AG04450 (cell line): ENCODE data around the gene FBXW8. TPM values are rescaled to one million over a fixed set of nuclear protein-coding genes. Genes with fewer than 3 reads are reported as not detected.
A peak's percentile ranks its signal among the peaks of the same experiment; 100 is the strongest.

Experiments used
- CTCF ChIA-PET: fragments of 300-600, 350-600 bp; formaldehyde crosslinking; extraction: SDS; loops from one replicate; lab custom pipeline; 2022; ENCODE audit warnings: antibody characterized with exemption, inconsistent platforms; lab: Charles Lee
- POLR2A ChIA-PET: fragments of 350-600 bp; formaldehyde crosslinking; extraction: SDS; loops from one replicate; lab custom pipeline; 2021; ENCODE audit warnings: antibody characterized with exemption, inconsistent platforms; lab: Yijun Ruan, JAX
- DNase-seq: peaks from one replicate; pipeline ENCODE4 v3.0.0-alpha.2; 2011; ENCODE audit warnings: low read depth, low spot score
- H3K27ac ChIP-seq: one replicate; pipeline ENCODE4 v1.5.1; 2012; ENCODE audit warnings: low read depth, low read length, control low read depth
- H3K27me3 ChIP-seq: one replicate; pipeline ENCODE4 v1.6.0; 2012; ENCODE audit warnings: low read length; ENCODE audit not compliant: control insufficient read depth, insufficient read depth
- H3K4me3 ChIP-seq: 2 replicates; pipeline ENCODE4 v1.5.1; 2011; ENCODE audit warnings: mild to moderate bottlenecking, low read depth, low read length, control low read depth
- H3K9me3 ChIP-seq: 2 replicates; pipeline ENCODE4 v1.5.1; 2012; ENCODE audit warnings: low read length; ENCODE audit not compliant: control insufficient read depth, insufficient read depth
- CTCF ChIP-seq: IDR thresholded peaks from 2 replicates; pipeline ENCODE4 v1.5.1; 2011; ENCODE audit warnings: low read depth, low read length, control low read depth, inconsistent platforms
- polyA plus RNA-seq: library from polyadenylated mRNA; depleted of rRNA; stranded (reverse); fragments of >200 nt; gene quantifications from 2 replicates; pipeline ENCODE4 v1.2.3, GENCODE V29; 2011

Gene FBXW8
- polyA plus RNA-seq, 1 experiment = 23.0 TPM

- Histone ChIP-seq H3K4me3 (no peak overlapping the region), H3K9me3 (peaks cover 9% of the 10 kb centered on the region), H3K27ac (no peak overlapping the region), H3K27me3 (no peaks in the 10 kb centered on the region)
- TF ChIP-seq CTCF = no peak
- CTCF ChIA-PET = no interaction called here
- POLR2A ChIA-PET = no interaction called here
- DNase-seq = no peak
Observed at GRCh38 chr12:116919706-116920485, 9.1 kb downstream of the FBXW8 start.

DNA sequence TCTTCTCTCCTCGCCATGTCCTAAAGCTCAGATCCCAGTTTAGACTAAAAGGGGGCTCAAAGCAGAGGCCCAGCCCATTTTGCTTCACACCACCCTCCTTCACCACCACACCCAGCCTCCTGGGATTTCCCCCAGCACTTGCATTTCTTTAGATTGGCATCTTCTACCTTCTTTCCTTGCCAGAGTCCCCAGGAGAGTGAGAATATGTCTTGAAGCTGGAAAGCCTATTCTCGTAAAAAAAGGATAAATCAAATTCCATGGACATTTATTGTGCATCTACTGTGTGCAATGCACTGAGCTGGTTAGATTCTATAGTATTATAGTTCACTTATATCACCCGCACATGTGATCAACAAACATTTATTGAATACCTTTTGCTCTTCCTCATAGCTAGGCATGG is 10.2 kb downstream of the FBXW8 start:
- no peak for TF ChIP-seq CTCF
- ChIA-PET POLR2A (no interaction called here), CTCF (interaction anchor here (0.6 kb wide), 1 partner anchor 1087 kb away, joined by 5 read pairs; no protein-coding TSS in a partner anchor)
- H3K27me3 ChIP-seq = no peaks in the 10 kb centered on the region
- no peak for DNase-seq
- peaks cover 7% of the 10 kb centered on the region; the same call in 1 of the 2 replicates for H3K9me3 ChIP-seq
- no peak overlapping the region for H3K27ac ChIP-seq
- no peak overlapping the region for H3K4me3 ChIP-seq

DNA sequence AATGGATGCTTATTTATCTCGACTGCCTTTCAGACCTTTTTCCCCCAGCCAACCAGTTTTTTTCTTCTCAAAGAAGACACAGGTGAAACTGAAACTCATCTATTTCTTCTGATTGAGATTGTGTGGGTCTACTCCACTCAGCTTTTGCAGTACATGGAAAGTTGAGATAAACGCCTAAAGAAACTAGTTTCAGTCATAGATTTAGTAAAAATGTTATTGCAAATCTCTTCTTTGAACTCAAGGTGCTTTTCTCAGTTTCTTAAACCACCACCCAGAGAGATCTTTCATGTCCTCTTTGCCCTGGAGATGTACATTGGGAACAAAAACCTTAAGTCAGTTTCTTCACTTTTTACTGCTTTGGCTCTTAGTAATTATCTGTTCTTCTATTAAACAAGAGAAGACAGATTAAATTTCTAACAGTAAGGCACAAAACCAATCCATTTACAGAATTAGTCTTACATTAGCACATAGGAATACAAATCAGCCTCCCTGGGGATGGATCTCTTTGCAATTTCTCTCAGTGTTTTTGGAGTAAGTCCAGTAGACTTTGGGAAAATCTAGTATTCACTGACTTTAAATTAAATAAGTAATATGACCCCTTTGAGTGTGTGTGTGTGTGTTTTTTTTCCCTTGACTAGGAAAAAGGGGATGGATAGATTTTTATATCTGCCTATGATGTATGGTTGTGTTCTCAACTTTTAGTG is 11.6 kb downstream of the FBXW8 start:
- ChIA-PET CTCF (no interaction called here), POLR2A (no interaction called here)
- no peak overlapping the region for H3K27ac ChIP-seq
- no peak for DNase-seq
- no peak overlapping the region for H3K4me3 ChIP-seq
- no peak for TF ChIP-seq CTCF
- H3K27me3 ChIP-seq = no peaks in the 10 kb centered on the region
- no peaks in the 10 kb centered on the region for H3K9me3 ChIP-seq

DNA sequence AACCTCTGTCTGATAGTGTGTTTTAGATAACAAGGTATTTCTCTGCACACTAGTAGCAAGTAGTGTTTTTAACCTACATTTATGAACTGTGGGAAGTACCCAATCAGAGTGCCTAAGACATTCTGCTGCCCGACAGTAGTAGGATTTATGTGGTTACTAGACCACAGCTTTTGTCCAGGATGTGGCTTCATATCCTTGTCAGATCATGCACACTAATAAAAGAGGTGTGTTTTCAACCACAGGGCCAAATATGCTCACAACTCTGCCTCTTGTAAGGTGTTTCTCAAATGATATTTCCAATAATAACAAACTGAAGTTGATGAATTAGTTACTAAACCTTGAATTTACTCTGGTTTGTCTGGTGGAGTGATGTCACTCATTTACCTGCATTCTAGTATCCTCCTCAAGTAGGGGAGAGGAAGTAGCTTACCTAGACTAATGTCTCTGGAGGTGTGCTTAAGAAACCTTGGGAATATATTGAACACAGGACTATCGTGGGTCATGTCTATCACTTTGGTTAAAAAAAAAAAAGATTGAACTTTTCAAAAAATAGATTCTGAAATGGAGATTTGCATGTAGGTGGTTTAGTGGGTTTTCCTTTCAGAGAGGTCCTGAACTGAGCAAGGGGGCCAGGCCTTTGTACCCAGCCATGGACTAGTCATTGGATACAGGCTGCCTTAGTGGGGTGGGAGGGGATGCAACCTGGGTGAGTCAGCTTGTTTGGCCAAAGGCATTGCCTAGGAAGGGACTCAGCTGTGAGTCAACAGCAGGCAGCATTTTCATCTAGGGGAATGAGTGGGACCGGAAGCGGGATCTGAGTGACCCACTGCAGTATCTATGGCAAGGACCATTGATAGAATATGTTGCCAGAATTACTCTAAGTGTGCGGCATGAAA is 14.1 kb downstream of the FBXW8 start:
- POLR2A ChIA-PET = interaction anchor here (0.6 to 1.0 kb wide), 2 partner anchors 14 to 15 kb away, joined by 3 read pairs; partner anchors contain the start of gene FBXW8
- H3K4me3 ChIP-seq = no peak overlapping the region

More for the DNA sequence above, 14.1 kb downstream of the FBXW8 start:
- no peak for TF ChIP-seq CTCF
- Histone ChIP-seq H3K27me3 (no peaks in the 10 kb centered on the region), H3K27ac (no peak overlapping the region), H3K9me3 (no peaks in the 10 kb centered on the region)
- peak; percentile 44 for DNase-seq
- CTCF ChIA-PET = interaction anchor here (0.6 kb wide), 1 partner anchor 51 kb away, joined by 7 read pairs; no protein-coding TSS in a partner anchor
